ENCODE results near the gene C10orf95.

The C10orf95 gene

DNA sequence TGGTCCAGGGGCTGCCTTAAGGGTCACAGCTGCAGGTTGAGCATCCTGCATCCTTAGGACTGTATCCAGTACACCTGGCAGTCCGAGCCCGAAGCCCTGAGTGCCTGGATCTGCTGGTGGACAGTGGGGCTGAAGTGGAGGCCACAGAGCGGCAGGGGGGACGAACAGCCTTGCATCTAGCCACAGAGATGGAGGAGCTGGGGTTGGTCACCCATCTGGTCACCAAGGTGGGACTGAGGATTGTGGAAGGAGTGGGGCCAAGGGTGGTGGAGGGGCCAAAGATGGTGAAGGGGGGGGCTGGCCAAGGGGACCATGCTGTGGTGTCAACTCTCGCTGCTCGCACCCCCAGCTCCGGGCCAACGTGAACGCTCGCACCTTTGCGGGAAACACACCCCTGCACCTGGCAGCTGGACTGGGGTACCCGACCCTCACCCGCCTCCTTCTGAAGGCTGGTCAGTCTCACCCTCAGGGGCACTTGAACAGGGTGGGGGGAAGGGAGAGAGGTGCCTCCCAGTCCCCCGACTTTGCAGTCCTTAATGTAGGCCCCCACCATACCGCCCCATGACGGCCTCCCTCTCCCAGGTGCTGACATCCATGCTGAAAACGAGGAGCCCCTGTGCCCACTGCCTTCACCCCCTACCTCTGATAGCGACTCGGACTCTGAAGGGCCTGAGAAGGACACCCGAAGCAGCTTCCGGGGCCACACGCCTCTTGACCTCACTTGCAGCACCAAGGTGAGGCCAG, 50.6 kb downstream of the C10orf95 start:
- DNase-seq, result no peak

DNA sequence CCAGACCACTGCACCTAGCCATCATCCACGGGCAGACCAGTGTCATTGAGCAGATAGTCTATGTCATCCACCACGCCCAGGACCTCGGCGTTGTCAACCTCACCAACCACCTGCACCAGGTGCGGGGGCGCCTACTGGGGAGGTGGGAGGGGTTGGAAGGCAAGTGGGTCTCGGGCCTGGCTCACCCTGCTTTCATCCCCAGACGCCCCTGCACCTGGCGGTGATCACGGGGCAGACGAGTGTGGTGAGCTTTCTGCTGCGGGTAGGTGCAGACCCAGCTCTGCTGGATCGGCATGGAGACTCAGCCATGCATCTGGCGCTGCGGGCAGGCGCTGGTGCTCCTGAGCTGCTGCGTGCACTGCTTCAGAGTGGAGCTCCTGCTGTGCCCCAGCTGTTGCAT, 51.3 kb downstream of the C10orf95 start:
- no peak for DNase-seq

Measured in activated CD8-positive, alpha-beta memory T cell treated with anti-CD3 and anti-CD28 coated beads for 24 hours (primary cell).